ENCODE measurements around the gene TCF12. TPM values are rescaled to one million over a fixed set of nuclear protein-coding genes. Genes with fewer than 3 reads are reported as not detected.

The TCF12 gene
- total RNA-seq, 1 experiment from 2014 or later, result 76.7 TPM

DNA sequence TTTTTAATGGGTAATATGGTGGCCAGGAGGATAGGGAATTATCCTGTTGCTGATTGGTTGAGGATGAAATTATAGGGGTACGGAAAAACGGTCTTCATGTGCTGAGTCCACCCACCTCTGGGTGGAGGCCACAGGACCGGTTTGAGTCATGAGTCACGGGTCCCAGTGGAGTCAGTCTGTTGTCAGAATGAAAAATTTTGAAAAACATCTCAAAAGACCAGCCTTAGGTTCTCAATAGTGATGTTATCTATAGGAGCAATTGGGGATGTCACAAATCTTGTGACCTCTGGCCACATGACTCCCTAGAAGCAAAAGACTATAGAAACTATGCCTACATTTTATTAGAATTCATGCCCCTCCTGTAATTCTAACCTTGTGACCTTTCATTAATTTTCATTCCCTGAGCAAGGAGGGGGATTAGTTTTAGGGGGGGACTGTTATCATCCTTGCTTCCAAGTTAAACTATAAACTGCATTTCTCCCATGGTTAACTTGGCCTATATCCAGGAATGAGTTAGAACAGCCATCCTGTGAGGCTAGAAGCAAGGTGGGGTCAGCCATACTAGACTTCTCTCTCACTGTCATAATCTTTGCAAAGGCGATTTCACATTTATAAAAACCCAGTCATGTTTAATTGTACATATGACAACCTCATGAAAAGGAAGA is 101.2 kb downstream of the TCF12 start:
- Histone ChIP-seq H4K20me1 (ENCODE audit: control insufficient read depth, insufficient read depth, insufficient read length) (no peaks in the 10 kb centered on the region), H3K27me3 (ENCODE audit: insufficient read depth, low read length) (no peaks in the 10 kb centered on the region), H2BK5ac (ENCODE audit: insufficient read length, low read length) (no peak overlapping the region), H3K14ac (ENCODE audit: insufficient read depth, low read length) (no peak overlapping the region), H3K27ac (ENCODE audit: insufficient read length, low read depth, low read length) (no peak overlapping the region), H4K8ac (replicated peaks; ENCODE audit: insufficient read length, low read depth, low read length) (no peak overlapping the region), H3K9me3 (ENCODE audit: control insufficient read depth, low read depth, low read length) (no peaks in the 10 kb centered on the region), H2BK20ac (ENCODE audit: low read depth, low read length, poor library complexity, severe bottlenecking) (no peak overlapping the region), H3K23me2 (ENCODE audit: insufficient read length, low read depth, low read length, poor library complexity, severe bottlenecking) (no peaks in the 10 kb centered on the region), H2AK5ac (ENCODE audit: insufficient read length, low read length) (no peak overlapping the region), H4K5ac (ENCODE audit: insufficient read length, low read depth, low read length) (no peak overlapping the region), H3K4ac (ENCODE audit: low read depth, low read length) (no peak overlapping the region), H2BK15ac (ENCODE audit: low read depth, low read length) (no peak overlapping the region), H2BK120ac (ENCODE audit: low read depth, low read length, poor library complexity, severe bottlenecking) (no peak overlapping the region), H3K18ac (ENCODE audit: insufficient read length, low read depth, low read length) (no peak overlapping the region), H4K91ac (ENCODE audit: insufficient read length, low read depth, low read length) (no peak overlapping the region), H2BK12ac (ENCODE audit: insufficient read length, low read depth, low read length) (no peak overlapping the region), H3K23ac (ENCODE audit: insufficient read length, low read depth, low read length) (no peak overlapping the region), H2AFZ (ENCODE audit: low read length) (no peak overlapping the region), H3K4me1 (ENCODE audit: insufficient read depth, low read length) (peaks cover 5% of the 10 kb centered on the region), H3K79me2 (ENCODE audit: insufficient read depth, low read length) (peaks cover 13% of the 10 kb centered on the region; the same call in 1 of the 2 replicates), H3K4me2 (ENCODE audit: insufficient read depth, insufficient read length, low read length) (no peak overlapping the region), H3K9ac (ENCODE audit: extremely low read depth, insufficient read length, low read length) (no peak overlapping the region), H3T11ph (ENCODE audit: low read length) (no peak overlapping the region), H3K56ac (ENCODE audit: insufficient read length, low read depth, low read length) (no peak overlapping the region), H3K79me1 (ENCODE audit: insufficient read depth, low read depth, low read length, poor library complexity, severe bottlenecking) (peaks cover 6% of the 10 kb centered on the region)
- Mint-ChIP-seq H3K9me3 (peaks cover 21 to 23% of the 10 kb centered on the region in 2 experiments), H3K27ac (peak overlapping the region in 1 of 3 experiments; percentile 20; a peak in 1 of 7 replicates), H3K4me3 (no peak overlapping the region), H3K36me3 (ENCODE audit: insufficient read depth in 1 of 3, low read depth in 3 of 3) (peaks cover 21 to 35% (median 28%) of the 10 kb centered on the region in 3 experiments), H3K4me1 (peaks cover 34% of the 10 kb centered on the region in 2 experiments), H3K27me3 (ENCODE audit: low read depth) (no peaks in the 10 kb centered on the region)
- no CpG with 5 or more reads among the region's 5 CpGs for WGBS (ENCODE audit: extremely low coverage, insufficient read length, low lambda C conversion rate)
- TF ChIP-seq, protein P1, sequence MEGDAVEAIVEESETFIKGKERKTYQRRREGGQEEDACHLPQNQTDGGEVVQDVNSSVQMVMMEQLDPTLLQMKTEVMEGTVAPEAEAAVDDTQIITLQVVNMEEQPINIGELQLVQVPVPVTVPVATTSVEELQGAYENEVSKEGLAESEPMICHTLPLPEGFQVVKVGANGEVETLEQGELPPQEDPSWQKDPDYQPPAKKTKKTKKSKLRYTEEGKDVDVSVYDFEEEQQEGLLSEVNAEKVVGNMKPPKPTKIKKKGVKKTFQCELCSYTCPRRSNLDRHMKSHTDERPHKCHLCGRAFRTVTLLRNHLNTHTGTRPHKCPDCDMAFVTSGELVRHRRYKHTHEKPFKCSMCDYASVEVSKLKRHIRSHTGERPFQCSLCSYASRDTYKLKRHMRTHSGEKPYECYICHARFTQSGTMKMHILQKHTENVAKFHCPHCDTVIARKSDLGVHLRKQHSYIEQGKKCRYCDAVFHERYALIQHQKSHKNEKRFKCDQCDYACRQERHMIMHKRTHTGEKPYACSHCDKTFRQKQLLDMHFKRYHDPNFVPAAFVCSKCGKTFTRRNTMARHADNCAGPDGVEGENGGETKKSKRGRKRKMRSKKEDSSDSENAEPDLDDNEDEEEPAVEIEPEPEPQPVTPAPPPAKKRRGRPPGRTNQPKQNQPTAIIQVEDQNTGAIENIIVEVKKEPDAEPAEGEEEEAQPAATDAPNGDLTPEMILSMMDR (conservative IDR thresholded peaks at IDR 0.05), result no peak
- no peak for DNase-seq

Measured in H9 (cell line).